Measurements from ENCODE around the gene CHST15.
"Not testable (repeated sequence)": the region's sequence is repeated elsewhere in the genome, so short reads cannot be mapped to it uniquely, and the experiment has no call there.

CHST15 gene

GRCh38 chr10:124095801-124096200 is 2.4 kb upstream of the CHST15 start:
- FAIRE-seq: not testable (repeated sequence)

- no peak for FAIRE-seq
These were observed 1.7 kb upstream of the CHST15 start for GRCh38 chr10:124095096-124095495.

GRCh38 chr10:124094419-124094785 is 1.0 kb upstream of the CHST15 start:
- no peak for FAIRE-seq

- FAIRE-seq: not testable (repeated sequence)
These were observed 498 bp upstream of the CHST15 start for GRCh38 chr10:124093774-124094418.

- no peak for FAIRE-seq
These were observed 1.0 kb downstream of the CHST15 start for GRCh38 chr10:124092250-124092859.

- no peak for FAIRE-seq
These were observed 1.6 kb downstream of the CHST15 start for GRCh38 chr10:124091646-124092249.

- no peak for FAIRE-seq
These were observed 2.7 kb downstream of the CHST15 start for GRCh38 chr10:124090601-124091209.

GRCh38 chr10:124089859-124090258 is 3.5 kb downstream of the CHST15 start:
- no peak for FAIRE-seq

GRCh38 chr10:124088915-124089314 is 4.5 kb downstream of the CHST15 start:
- FAIRE-seq: no peak

GRCh38 chr10:124087672-124088634 is 5.4 kb downstream of the CHST15 start:
- no peak for FAIRE-seq

GRCh38 chr10:124086787-124087671 is 6.4 kb downstream of the CHST15 start:
- FAIRE-seq: no peak

- FAIRE-seq: no peak
These were observed 7.2 kb downstream of the CHST15 start for GRCh38 chr10:124086097-124086710.

- FAIRE-seq: no peak
These were observed 7.7 kb downstream of the CHST15 start for GRCh38 chr10:124085680-124086079.

- FAIRE-seq: no peak
These were observed 8.7 kb downstream of the CHST15 start for GRCh38 chr10:124084708-124085107.

GRCh38 chr10:124083740-124084397 is 9.5 kb downstream of the CHST15 start:
- no peak for FAIRE-seq

GRCh38 chr10:124083047-124083739 is 10.2 kb downstream of the CHST15 start:
- no peak for FAIRE-seq

- no peak for FAIRE-seq
These were observed 10.8 kb downstream of the CHST15 start for GRCh38 chr10:124082555-124082954.

- no peak for FAIRE-seq
These were observed 11.8 kb downstream of the CHST15 start for GRCh38 chr10:124081547-124082140.

GRCh38 chr10:124079864-124080263 is 13.5 kb downstream of the CHST15 start:
- FAIRE-seq: no peak

GRCh38 chr10:124078714-124079113 is 14.7 kb downstream of the CHST15 start:
- no peak for FAIRE-seq
